ENCODE measurements around the gene GNLY.
"Not testable (repeated sequence)": the region's sequence is repeated elsewhere in the genome, so short reads cannot be mapped to it uniquely, and the experiment has no call there.

The GNLY gene

GRCh38 chr2:85665264-85665937 lies 28.8 kb upstream of the GNLY start:
- DNase-seq: no peak

DNA sequence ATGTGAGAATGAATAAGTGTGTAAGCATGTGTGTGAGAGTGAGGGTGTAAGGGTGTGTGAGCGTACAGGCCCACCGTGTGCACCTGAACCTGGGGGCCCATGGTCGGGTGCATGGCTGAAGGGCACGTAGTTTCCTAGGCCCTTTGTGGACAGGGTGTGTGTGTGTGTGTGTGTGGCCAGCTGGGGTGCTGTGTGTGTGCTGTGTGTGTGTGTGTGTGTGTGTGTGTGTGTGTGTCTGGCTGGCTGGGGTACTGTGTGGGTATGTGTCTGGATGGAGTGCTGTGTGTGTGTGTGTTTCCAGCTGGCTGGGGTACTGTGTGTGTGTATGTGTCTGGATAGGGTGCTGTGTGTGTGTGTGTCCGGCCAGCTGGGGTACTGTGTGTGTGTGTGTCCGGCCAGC lies 28.1 kb upstream of the GNLY start:
- DNase-seq: no peak

DNA sequence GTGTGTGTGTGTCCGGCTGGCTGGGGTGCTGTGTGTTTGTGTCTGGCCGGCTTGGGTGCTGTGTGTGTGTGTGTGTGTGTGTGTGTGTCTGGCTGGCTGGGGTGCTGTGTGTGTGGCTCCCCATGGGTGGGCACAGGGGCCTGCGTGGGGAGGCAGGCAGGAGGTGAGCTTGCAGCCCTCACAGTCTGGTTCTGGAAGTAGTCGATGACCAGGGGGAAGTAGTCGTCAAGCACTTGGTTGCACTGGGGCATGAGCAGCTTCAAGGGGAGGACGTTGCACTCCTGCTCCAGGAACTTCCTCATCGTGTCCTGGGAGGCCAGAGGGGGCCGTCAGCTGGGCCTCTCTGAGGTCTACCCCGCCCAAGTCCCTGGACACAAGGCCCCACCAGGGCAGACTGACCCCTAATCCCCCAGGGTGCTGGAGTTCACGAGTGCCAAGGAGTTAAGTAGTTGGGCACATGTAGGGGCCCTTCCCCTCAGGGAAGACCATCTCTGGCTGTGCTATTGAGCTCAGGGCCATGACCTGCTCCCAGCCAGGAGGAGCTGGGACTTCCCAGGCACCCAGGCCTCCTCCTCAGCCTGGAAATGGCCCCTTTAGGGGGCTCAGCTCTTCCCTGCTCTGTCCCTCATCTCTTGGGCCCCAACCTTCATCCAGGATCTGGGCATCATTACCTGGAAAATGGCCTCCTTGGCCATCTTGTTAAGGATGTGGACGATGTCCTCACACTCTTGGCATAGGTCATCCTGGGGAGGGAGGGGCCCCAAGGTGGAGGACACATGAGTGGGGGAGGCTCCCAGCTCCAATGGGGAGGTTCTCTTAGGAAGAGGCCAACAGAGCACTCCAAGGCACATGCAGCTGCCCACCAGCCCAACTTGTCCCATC lies 27.5 kb upstream of the GNLY start:
- no peak for DNase-seq

GRCh38 chr2:85667561-85668008 lies 26.6 kb upstream of the GNLY start:
- no peak for DNase-seq

DNA sequence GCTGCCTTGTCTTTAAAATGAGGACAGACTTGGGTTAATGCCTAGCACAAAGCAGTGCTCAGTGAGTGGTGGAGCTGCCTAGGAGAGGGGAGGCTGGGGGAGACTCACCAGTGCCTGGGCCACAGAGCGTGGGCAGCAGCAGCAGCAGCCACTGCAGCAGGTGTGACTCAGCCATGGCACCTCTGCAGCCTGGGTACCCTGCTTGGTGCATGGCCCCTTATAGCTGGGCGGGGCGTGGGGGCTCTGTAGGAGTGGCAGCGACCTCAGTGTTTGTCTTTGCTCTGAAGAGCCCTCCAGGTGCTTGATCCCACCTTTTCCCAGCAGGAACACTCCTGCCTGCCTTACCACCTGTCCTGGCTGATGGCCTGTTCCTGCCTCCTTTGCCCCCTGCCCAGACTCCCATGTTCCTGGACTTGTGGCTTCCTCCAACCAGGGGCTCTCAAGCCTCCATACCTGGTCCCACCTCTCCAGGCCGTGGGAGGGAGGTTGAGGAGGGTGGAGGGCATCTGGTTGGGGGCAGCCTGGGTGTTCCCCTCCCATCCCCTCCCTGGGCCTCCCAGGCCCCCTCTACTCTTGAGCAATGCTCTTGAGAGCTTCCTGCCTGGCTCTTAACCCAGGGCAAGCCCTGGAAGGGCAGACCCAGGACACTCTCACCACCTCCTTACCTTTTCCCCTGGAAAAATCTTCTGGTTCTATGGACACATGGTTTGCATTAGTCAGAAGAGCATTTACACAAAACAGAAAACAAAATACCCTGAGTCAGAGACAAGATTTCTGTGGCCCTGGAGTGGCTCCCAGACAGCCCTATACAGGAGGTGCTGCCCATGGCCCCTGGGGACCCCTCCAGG lies 25.9 kb upstream of the GNLY start, which contains the start of gene SFTPB:
Gene SFTPB, minus strand, starts transcription at position 191 of the 848 bp plus-strand sequence. Its CDS starts 16 bp downstream, at position 175.
- peak; percentile 51 for DNase-seq

- DNase-seq: no peak
Observed at GRCh38 chr2:85668857-85669142, 25.4 kb upstream of the GNLY start.

DNA sequence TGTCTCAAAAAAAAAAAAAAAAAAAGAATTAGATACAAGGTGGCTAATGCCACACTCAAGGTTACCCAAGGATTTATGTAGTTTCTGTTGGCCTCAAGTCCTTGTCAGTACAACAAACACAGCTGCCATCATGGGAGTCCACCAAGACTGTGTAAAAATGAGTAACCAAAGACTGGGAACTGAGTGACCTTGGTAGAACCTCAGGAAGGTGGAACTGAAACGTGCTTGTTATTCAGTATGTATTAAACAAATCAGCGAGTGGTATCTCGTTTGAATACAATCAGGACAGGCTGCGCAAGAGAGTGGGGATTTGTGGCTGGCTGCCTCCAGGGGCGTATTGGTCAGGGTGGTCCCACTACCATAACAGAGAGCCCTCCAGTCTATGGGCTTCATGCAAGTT lies 24.6 kb upstream of the GNLY start:
- no peak for DNase-seq

DNA sequence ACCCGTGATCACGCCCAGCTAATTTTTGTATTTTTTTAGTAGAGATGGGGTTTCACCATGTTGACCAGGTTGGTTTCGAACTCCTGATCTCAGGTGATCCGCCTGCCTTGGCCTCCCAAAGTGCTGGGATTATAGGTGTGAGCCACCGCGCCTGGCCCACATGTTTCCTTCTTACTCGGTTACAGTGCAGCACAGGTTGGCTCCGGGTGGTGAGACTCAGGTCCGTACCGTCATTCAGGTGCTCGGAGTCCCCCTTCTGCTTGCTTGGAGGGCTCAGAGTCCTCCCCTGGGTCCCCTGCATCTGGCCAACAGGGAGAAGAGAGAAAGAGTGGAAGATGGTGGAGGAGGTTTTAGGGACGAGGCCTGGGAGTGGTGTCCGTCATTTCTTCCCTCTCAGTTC lies 23.7 kb upstream of the GNLY start:
- DNase-seq: not testable (repeated sequence)

DNA sequence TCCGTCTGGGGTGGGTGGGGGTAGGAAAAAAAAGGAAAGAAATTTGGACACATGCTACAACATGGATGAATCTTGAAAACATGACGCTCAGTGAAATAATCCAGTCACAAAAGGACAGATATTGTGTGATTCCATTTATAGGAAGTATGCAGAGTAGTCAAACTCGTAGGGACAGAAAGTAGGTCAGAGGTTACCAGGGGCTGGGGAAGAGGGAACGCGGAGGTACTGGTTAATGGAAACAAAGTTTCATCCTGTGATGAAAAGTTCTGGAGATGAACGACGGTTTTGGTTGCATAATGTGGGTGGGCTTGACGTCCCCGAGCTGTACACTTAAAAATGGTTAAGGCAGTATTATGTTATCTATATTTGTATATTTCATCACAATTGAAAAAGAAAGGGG lies 21.7 kb upstream of the GNLY start:
- no peak for DNase-seq

DNA sequence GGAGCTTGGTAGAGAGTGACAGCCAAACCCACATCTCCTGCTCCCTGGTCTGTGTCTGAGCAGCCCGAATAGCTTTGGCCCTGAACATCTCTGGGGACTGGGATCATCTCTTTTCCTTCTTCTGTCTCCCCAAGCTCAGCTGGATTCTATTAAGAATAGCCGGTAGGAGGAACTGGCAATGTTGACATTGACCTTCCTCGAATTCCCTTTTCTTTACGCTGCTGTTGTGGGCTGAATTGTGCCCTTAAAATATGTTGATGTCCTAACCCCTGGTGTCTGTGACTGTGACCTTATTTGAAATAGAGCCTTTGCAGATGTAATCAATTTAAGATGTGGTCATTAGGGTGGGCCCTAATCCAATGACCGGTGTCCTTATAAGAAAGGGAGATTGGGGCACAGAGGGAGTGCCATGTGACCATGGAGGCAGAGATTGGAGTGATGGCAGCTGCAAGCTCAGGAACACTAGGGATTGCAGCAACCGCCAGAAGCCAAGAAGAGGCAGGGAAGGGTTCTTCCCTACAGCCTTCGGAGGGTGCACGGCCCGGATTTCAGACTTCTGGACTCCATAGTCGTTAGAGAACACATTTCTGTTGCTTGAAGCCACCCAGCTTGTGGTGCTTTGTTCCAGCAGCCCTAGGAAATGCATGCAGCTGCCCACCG lies 20.3 kb upstream of the GNLY start:
- no peak for DNase-seq

GRCh38 chr2:85674417-85674816 lies 19.7 kb upstream of the GNLY start:
- DNase-seq: no peak

DNA sequence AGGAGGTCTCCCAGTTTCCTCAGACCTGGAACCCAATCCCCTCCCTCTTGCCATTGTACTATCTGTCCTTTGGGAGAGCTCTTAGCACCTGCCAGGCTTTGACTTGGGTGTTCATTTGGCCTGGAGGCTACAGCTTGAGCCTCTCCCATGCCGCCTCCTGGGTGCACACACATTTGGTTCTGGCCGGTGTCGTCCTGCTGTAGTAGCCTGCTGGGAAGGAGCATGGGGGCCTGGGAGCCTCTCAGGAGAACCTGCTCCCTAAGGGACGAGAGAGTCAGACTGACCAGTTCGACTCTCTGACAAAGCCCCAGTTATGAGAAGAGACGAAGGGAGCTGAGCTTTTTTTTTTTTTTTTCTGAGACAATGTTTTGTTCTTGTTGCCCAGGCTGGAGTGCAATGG lies 18.7 kb upstream of the GNLY start:
- no peak for DNase-seq

DNA sequence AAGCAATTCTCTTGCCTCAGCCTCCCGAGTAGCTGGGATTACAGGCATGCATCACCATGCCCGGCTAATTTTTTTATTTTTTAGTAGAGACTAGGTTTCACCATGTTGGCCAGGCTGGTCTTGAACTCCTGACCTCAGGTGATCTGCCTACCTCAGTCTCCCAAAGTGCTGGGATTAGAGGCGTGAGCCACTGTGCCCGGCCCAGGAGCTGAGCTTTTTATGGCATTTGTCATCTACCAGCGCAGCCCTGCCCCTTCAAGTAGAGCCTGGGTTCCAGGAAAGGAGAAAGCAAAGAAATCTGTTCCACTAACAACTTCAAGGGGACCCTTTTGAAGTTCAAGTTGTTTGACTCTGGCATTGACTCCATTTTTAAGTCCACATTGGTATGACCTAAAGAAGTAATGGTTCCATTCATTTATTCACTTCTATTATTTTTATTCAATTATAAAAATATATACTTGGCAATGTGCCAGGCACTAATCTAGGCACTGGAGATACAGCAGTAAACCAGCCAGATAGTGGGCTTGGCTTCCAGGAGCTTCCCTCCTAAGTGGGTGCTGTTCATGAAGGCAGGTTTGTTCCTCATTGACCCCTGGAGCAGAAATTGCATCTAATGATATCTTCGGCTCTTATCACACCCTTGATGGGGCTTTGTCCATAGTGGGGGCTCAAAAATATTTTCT lies 18.2 kb upstream of the GNLY start:
- no peak for DNase-seq

DNA sequence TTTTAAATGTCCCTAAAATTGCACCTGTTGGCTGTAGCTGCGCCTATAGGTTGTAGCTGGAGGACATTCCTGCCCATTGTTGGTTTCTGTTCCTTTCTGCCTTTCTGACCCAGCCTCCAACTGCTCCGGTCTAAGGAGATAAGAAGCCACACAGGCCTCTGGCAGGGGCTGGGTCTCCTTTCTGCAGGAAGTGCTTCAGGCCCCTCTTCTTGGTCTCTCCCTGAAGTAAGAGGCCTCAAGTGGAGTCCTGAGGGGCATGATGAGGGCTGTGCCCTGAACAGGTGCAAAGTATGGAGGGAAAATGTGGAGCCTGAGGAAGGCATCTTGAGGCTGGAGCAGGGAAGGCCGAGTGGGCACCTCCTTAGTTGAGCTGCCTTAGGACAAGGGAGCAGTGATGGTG lies 15.8 kb upstream of the GNLY start:
- DNase-seq: no peak

- DNase-seq: peak; percentile 70
Observed at GRCh38 chr2:85678794-85679672, 15.1 kb upstream of the GNLY start.

- no peak for DNase-seq
Observed at GRCh38 chr2:85680707-85681371, 13.3 kb upstream of the GNLY start.

- DNase-seq: no peak
Observed at GRCh38 chr2:85681372-85681763, 12.8 kb upstream of the GNLY start.

DNA sequence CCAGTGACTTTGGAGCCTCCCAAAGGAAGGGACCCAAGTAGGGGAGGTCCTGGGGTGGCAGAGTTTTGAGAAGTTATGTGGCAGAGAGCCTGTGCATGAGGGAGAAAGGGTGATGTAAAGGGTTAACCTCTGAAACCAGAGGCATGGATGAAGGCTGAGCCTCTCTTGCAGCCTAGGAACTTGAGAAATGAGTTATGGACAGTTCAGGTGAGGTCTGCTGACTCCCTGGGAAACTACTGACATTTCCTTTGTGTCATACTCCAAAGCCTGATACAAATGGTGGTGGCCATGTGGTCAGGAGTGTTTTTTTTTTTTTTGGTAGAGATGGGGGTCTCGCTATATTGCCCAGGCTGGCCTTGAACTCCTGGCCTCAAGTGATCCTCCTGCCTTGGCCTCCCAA lies 12.4 kb upstream of the GNLY start:
- DNase-seq: no peak

- no peak for DNase-seq
Observed at GRCh38 chr2:85682378-85682777, 11.8 kb upstream of the GNLY start.

- DNase-seq: no peak
Observed at GRCh38 chr2:85684380-85684779, 9.8 kb upstream of the GNLY start.

- DNase-seq: no peak
Observed at GRCh38 chr2:85684806-85685205, 9.4 kb upstream of the GNLY start.
